ENCODE measurements around the gene TECTB.

DNA sequence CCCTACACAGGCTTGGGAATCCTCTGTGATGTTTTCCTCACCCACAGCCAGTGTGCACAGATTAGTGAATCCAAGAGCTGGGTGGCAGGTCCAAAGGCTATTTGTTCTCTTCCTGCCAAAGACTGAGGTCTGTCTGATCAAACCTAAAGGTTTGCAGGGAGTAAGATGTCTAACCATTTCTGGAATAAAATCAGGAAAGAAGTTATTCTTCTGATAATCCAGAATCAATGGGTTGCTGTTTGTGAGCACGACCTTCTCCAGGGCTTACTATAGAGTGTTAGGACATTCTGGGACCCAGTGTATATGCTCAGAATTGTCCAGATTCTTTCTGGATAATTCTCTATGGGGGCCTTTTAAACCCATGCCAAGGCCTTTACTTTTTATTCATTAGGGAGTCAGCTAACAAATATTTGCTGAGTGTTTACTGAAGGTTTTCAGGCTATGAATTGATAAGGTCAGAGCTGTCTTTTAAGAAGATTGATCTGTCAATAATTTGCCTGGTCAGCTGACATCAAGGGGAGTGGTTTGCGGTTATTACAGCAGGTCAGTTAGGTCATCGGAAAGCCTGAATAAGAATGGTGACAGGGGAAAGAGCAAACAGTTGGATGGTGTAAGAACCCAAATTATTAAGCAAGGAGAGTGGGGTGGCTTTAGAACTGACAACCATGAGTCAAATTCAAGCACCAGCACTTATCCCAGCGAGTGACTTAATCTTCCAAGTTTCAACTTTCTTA is 7.5 kb upstream of the TECTB start:
- TF ChIP-seq, protein P1, sequence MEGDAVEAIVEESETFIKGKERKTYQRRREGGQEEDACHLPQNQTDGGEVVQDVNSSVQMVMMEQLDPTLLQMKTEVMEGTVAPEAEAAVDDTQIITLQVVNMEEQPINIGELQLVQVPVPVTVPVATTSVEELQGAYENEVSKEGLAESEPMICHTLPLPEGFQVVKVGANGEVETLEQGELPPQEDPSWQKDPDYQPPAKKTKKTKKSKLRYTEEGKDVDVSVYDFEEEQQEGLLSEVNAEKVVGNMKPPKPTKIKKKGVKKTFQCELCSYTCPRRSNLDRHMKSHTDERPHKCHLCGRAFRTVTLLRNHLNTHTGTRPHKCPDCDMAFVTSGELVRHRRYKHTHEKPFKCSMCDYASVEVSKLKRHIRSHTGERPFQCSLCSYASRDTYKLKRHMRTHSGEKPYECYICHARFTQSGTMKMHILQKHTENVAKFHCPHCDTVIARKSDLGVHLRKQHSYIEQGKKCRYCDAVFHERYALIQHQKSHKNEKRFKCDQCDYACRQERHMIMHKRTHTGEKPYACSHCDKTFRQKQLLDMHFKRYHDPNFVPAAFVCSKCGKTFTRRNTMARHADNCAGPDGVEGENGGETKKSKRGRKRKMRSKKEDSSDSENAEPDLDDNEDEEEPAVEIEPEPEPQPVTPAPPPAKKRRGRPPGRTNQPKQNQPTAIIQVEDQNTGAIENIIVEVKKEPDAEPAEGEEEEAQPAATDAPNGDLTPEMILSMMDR (conservative IDR thresholded peaks at IDR 0.05 in 1 of 2, IDR thresholded peaks at IDR 0.05 in 1 of 2; ENCODE audit: low read depth in 1 of 2, low read length in 2 of 2), result no peak
- TF ChIP-seq EZH2 (IDR thresholded peaks at IDR 0.05; ENCODE audit: low read length, missing control alignments), result no peak
